HepG2 (cell line): ENCODE results near the gene SUSD2. TPM values are rescaled to one million over a fixed set of nuclear protein-coding genes. Genes with fewer than 3 reads are reported as not detected.

Experiments
- AKNA ChIP-seq: sonication (generic); formaldehyde crosslinking; IDR thresholded peaks from 2 replicates; pipeline ENCODE4 v1.4.0; 2020; ENCODE audit warnings: missing genetic modification reagents, borderline replicate concordance
- KLF9 ChIP-seq: IDR thresholded peaks from 2 replicates; pipeline ENCODE4 v1.6.1; 2016; ENCODE audit warnings: low read depth
- MEIS1 ChIP-seq: sonication (generic); formaldehyde crosslinking; IDR thresholded peaks from 2 replicates; pipeline ENCODE4 v1.9.0; 2021; ENCODE audit warnings: mild to moderate bottlenecking, missing genetic modification reagents, moderate library complexity, borderline replicate concordance
- SNAPC5 ChIP-seq: sonication (generic); formaldehyde crosslinking; IDR thresholded peaks from 2 replicates; pipeline ENCODE4 v1.8.1; 2023; ENCODE audit warnings: mild to moderate bottlenecking, missing genetic modification reagents, borderline replicate concordance
- THAP11 ChIP-seq: IDR thresholded peaks from 2 replicates; pipeline ENCODE4 v1.6.1; 2016; ENCODE audit warnings: missing biosample characterization, missing genetic modification reagents
- TP53 ChIP-seq: sonication (generic); formaldehyde crosslinking; conservative IDR thresholded peaks from 2 replicates; pipeline ENCODE4 v1.4.0; 2020; ENCODE audit warnings: missing genetic modification reagents
- ZNF142 ChIP-seq: sonication (generic); formaldehyde crosslinking; IDR thresholded peaks from 2 replicates; pipeline ENCODE4 v1.4.0; 2020; ENCODE audit warnings: missing genetic modification reagents
- ZNF282 ChIP-seq: fragments of 450-650 bp; IDR thresholded peaks from 2 replicates; pipeline ENCODE4 v1.6.1; 2018; ENCODE audit not compliant: partially characterized antibody
- ZNF839 ChIP-seq: sonication (generic); formaldehyde crosslinking; IDR thresholded peaks from 2 replicates; pipeline ENCODE4 v1.4.0; 2020; ENCODE audit warnings: missing genetic modification reagents, mild to moderate bottlenecking, borderline replicate concordance
- polyA plus RNA-seq, 8 experiments: library from polyadenylated mRNA; depleted of rRNA in 3 of 8; stranded (reverse) in 7 of 8; unstranded in 1 of 8; fragments of >200 nt; fragmentation: Illumina TruSeq in 4 of 8; extraction: Trizol in 4 of 8; gene quantifications; 2 replicates each; pipeline versions ENCODE4 v1.2.1 to v1.2.3, GENCODE V29; 2011 to 2016; ENCODE audit warnings: low read depth in 4 of 8, missing spikeins in 1 of 8, mixed read lengths in 1 of 8; ENCODE audit not compliant: insufficient read depth in 1 of 8
- total RNA-seq, 5 experiments: library from RNA; depleted of rRNA; stranded (reverse); fragments of >200 nt; fragmentation: Illumina TruSeq; extraction: Trizol; gene quantifications; 2 replicates each; pipeline ENCODE4 v1.2.3, GENCODE V29; 2016; ENCODE audit warnings: low read depth in 1 of 5
- TF ChIP-seq, protein P1 (sequence below): sonication (generic); formaldehyde crosslinking; IDR thresholded peaks from 2 replicates; pipeline ENCODE4 v1.4.0; 2020; ENCODE audit warnings: missing genetic modification reagents, borderline replicate concordance
- TF ChIP-seq, protein P2 (sequence below): sonication (generic); formaldehyde crosslinking; IDR thresholded peaks from 2 replicates; pipeline ENCODE4 v1.5.0; 2020; ENCODE audit warnings: missing genetic modification reagents

The SUSD2 gene
- total and polyA plus RNA-seq, 2 of the 13 experiments (the other 11 are each of a cell fraction or from before 2014, with no cell fraction given) = 2.1 to 11.0 TPM

- TF ChIP-seq, protein P1, sequence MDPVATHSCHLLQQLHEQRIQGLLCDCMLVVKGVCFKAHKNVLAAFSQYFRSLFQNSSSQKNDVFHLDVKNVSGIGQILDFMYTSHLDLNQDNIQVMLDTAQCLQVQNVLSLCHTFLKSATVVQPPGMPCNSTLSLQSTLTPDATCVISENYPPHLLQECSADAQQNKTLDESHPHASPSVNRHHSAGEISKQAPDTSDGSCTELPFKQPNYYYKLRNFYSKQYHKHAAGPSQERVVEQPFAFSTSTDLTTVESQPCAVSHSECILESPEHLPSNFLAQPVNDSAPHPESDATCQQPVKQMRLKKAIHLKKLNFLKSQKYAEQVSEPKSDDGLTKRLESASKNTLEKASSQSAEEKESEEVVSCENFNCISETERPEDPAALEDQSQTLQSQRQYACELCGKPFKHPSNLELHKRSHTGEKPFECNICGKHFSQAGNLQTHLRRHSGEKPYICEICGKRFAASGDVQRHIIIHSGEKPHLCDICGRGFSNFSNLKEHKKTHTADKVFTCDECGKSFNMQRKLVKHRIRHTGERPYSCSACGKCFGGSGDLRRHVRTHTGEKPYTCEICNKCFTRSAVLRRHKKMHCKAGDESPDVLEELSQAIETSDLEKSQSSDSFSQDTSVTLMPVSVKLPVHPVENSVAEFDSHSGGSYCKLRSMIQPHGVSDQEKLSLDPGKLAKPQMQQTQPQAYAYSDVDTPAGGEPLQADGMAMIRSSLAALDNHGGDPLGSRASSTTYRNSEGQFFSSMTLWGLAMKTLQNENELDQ (CRISPR knock-in tag) = no peak
- TF ChIP-seq SNAPC5 (CRISPR knock-in tag) = no peak
- TF ChIP-seq THAP11 (CRISPR knock-in tag) = no peak
- TF ChIP-seq AKNA = no peak
- 0 out of 2 replicates have a peak, but pooled peaks have one; percentile 64 for TF ChIP-seq MEIS1
- no peak for TF ChIP-seq KLF9 (CRISPR knock-in tag)
- no peak for TF ChIP-seq ZNF142 (CRISPR knock-in tag)
- TF ChIP-seq, protein P2, sequence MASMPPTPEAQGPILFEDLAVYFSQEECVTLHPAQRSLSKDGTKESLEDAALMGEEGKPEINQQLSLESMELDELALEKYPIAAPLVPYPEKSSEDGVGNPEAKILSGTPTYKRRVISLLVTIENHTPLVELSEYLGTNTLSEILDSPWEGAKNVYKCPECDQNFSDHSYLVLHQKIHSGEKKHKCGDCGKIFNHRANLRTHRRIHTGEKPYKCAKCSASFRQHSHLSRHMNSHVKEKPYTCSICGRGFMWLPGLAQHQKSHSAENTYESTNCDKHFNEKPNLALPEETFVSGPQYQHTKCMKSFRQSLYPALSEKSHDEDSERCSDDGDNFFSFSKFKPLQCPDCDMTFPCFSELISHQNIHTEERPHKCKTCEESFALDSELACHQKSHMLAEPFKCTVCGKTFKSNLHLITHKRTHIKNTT = no peak
- TF ChIP-seq ZNF282 = no peak
- no peak for TF ChIP-seq TP53 (CRISPR knock-in tag)
- TF ChIP-seq ZNF839 (CRISPR knock-in tag) = no peak
Observed at GRCh38 chr22:24156141-24156912, 25.0 kb upstream of the SUSD2 start (continued).
